AG04450 (cell line): Measurements from ENCODE around the gene EDN1. TPM values are rescaled to one million over a fixed set of nuclear protein-coding genes. Genes with fewer than 3 reads are reported as not detected.

ENCODE experiments used
- CTCF ChIA-PET: fragments of 300-600, 350-600 bp; formaldehyde crosslinking; extraction: SDS; loops from one replicate; lab custom pipeline; 2022; ENCODE audit warnings: antibody characterized with exemption, inconsistent platforms; lab: Charles Lee
- POLR2A ChIA-PET: fragments of 350-600 bp; formaldehyde crosslinking; extraction: SDS; loops from one replicate; lab custom pipeline; 2021; ENCODE audit warnings: antibody characterized with exemption, inconsistent platforms; lab: Yijun Ruan, JAX
- DNase-seq: peaks from one replicate; pipeline ENCODE4 v3.0.0-alpha.2; 2011; ENCODE audit warnings: low read depth, low spot score
- H3K27ac ChIP-seq: one replicate; pipeline ENCODE4 v1.5.1; 2012; ENCODE audit warnings: low read depth, low read length, control low read depth
- H3K27me3 ChIP-seq: one replicate; pipeline ENCODE4 v1.6.0; 2012; ENCODE audit warnings: low read length; ENCODE audit not compliant: control insufficient read depth, insufficient read depth
- H3K4me3 ChIP-seq: 2 replicates; pipeline ENCODE4 v1.5.1; 2011; ENCODE audit warnings: mild to moderate bottlenecking, low read depth, low read length, control low read depth
- H3K9me3 ChIP-seq: 2 replicates; pipeline ENCODE4 v1.5.1; 2012; ENCODE audit warnings: low read length; ENCODE audit not compliant: control insufficient read depth, insufficient read depth
- CTCF ChIP-seq: IDR thresholded peaks from 2 replicates; pipeline ENCODE4 v1.5.1; 2011; ENCODE audit warnings: low read depth, low read length, control low read depth, inconsistent platforms
- polyA plus RNA-seq: library from polyadenylated mRNA; depleted of rRNA; stranded (reverse); fragments of >200 nt; gene quantifications from 2 replicates; pipeline ENCODE4 v1.2.3, GENCODE V29; 2011

The EDN1 gene
- polyA plus RNA-seq, 1 experiment, result 2.1 TPM

DNA sequence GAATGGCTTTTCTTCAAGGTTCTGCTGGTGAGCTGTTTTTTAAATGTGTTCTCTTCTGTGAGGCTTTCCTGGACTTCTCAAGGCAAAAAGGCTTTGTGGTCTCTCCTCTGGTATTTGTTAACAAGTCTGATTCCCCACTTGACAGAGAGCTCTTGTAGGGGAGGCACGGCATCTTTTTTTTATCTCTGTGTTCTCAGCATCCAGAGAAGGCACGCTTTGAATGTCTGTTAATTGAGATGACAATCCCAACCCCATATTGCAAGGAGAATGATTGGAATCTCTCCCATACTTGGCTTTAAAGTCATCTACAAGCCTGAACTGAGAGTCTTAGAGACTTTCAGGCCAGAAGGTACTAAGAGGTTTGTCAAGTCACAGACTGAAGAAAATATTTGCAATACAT lies 22.6 kb downstream of the EDN1 start:
- POLR2A ChIA-PET, result no interaction called here
- Histone ChIP-seq H3K4me3 (no peak overlapping the region), H3K9me3 (no peaks in the 10 kb centered on the region), H3K27ac (no peak overlapping the region), H3K27me3 (no peaks in the 10 kb centered on the region)
- no peak for DNase-seq
- CTCF ChIA-PET, result interaction anchor here (1.6 to 4.6 kb wide), 2 partner anchors 23 to 293 kb away, joined by 4 to 18 read pairs; no protein-coding TSS in a partner anchor
- no peak for TF ChIP-seq CTCF

- Histone ChIP-seq H3K9me3 (peaks cover 2% of the 10 kb centered on the region; the same call in 1 of the 2 replicates), H3K4me3 (no peak overlapping the region), H3K27ac (no peak overlapping the region), H3K27me3 (no peaks in the 10 kb centered on the region)
- POLR2A ChIA-PET, result no interaction called here
- DNase-seq, result no peak
- CTCF ChIA-PET, result interaction anchor here (1.1 to 4.6 kb wide), 3 partner anchors 24 to 293 kb away, joined by 3 to 18 read pairs (median 4); no protein-coding TSS in a partner anchor
- TF ChIP-seq CTCF, result no peak
Observed at GRCh38 chr6:12313306-12313991, 23.3 kb downstream of the EDN1 start.

- Histone ChIP-seq H3K27ac (no peak overlapping the region), H3K4me3 (no peak overlapping the region), H3K9me3 (peaks cover 7% of the 10 kb centered on the region; the same call in 1 of the 2 replicates), H3K27me3 (no peaks in the 10 kb centered on the region)
- ChIA-PET CTCF (interaction anchor here (0.6 to 1.6 kb wide), 3 partner anchors 25 to 723 kb away, joined by 3 to 4 read pairs (median 3); no protein-coding TSS in a partner anchor), POLR2A (no interaction called here)
- DNase-seq, result no peak
- TF ChIP-seq CTCF, result no peak
Observed at GRCh38 chr6:12313992-12314589, 23.9 kb downstream of the EDN1 start.

GRCh38 chr6:12314751-12315150 lies 24.6 kb downstream of the EDN1 start:
- CTCF ChIA-PET, result interaction anchor here (1.1 to 1.4 kb wide), 2 partner anchors 17 to 291 kb away, joined by 3 read pairs; no protein-coding TSS in a partner anchor
- POLR2A ChIA-PET, result no interaction called here
- no peak for DNase-seq

More at GRCh38 chr6:12314751-12315150, 24.6 kb downstream of the EDN1 start:
- H3K4me3 ChIP-seq, result no peak overlapping the region
- H3K9me3 ChIP-seq, result peaks cover 7% of the 10 kb centered on the region; the same call in 1 of the 2 replicates
- H3K27me3 ChIP-seq, result no peaks in the 10 kb centered on the region
- TF ChIP-seq CTCF, result no peak
- H3K27ac ChIP-seq, result no peak overlapping the region
